GM21526 (cell line): ENCODE results near the gene LIPK.
"Not testable (repeated sequence)": the region's sequence is repeated elsewhere in the genome, so short reads cannot be mapped to it uniquely, and the experiment has no call there.

ENCODE experiments used
- ATAC-seq: cut with Tn5 transposase; IDR thresholded peaks from one replicate; pipeline ENCODE4 v1.9.1; 2021; ENCODE audit warnings: moderate library complexity; ENCODE audit not compliant: unreplicated experiment, low FRiP score

Gene LIPK

DNA sequence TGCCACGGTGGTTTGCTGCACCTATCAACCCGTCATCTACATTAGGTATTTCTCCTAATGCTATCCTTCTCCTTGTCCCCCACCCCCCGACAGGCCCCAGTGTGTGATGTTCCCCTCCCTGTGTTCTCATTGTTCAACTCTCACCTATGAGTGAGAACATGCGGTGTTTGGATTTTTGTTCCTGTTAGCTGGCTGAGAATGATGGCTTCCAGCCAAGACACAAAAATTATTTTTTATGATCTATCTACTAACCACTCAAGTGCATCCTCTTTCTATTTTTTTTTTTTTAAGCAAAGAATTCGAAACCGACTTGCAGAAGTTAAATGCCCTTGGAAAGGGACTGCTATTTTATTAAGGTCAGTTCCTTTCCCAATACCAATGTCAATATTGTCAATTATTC lies 3.3 kb downstream of the LIPK start:
- ATAC-seq = not testable (repeated sequence)

DNA sequence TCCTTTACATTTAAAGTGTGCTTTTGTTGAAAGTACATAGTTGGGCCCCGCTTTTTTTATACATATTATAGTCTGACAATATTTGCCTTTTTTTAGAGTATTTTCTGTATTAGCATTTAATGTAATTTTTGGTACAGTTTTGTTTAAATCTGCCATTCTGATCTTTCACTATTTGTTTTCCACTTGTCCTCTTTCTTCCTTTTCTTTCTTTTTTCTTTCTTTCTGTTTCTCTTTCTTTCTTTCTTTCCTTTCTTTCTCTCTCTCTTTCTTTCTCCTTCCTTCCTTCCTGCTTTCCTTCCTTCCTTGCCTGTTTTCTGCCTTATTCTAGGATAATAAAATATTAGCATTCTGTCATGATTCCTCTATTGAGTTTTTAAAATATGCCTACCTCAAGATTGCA lies 9.5 kb downstream of the LIPK start:
- ATAC-seq = no peak

DNA sequence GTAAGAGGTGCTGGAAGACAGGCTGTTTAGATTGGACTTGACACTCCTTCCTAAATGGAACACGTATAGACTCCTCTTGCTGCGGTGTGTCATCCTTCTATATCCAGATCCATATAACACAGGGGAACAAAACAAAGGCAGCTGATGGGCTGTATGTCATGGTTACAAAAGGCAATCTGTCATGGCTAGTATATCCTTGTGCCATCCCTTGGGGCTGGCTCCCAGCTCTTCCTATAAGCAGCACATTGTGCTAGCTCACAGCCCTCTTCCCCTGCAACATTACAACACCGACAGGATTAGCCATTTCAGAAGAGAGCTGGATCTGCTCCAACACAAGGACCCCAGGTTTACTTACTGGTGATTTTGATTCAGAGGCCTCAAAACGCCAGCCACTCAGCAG lies 15.3 kb downstream of the LIPK start:
- no peak for ATAC-seq

DNA sequence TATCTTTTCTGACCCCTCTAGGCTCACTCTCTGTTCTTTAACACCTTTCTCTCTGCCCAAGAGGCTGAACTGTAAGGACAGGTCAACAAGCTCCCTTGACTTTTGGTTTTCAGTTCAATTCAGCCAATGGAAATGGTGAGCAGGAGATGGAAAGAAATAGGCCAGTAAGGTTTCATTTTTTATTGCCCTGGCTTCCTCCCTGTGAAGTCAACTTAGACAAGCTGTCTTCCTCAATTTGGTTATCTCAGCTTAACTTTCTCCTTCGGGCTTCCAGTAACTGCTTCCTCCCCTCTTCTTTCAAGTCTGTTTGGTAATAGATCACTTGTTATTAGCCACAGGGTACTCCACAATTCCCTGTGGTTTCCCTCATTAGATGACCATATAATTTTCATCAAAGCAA lies 19.7 kb downstream of the LIPK start:
- no peak for ATAC-seq

DNA sequence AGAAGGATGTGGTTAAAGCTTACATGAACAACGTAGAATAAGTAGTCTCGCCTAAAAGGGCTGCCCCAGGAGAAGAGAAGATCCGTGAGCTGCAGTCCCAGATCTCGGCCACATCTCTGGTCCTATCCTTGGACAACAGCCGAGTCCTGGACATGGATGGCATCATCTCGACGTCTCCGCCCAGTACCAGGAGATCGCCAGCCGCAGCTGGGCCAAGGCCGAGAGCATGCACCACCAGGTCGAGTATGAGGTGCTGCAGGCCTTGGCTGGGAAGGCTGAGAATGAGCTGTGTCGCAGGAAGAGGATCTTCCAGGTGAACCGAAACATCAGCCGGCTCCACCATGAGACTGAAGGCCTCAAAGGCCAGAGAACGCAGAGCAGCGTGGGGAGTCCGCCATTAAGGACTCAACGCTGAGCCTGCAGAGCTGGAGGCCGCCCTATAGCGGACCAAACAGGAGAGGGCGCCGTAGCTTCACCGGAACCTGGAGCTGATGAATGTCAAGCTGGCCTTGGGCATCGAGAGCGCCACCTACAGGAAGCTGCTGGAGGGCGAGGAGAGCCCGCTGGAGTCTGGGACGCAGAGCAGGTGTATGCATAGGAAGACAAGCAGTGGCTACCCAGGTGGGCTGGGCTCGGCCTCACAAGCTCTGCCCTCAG lies 22.2 kb downstream of the LIPK start:
- no peak for ATAC-seq

DNA sequence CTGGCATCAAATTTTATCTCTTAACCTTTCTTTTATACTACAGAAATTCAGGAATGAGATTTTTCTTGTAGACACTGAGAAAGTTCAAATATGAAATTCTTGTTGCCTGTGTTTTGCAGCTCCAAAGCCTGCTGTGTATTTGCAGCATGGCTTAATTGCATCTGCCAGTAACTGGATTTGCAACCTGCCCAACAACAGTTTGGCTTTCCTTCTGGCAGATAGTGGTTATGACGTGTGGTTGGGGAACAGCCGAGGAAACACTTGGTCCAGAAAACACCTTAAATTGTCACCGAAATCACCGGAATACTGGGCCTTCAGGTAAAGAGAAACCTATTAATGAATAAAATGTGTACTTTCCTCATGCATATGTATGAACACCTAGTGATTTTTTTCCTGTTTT lies 24.8 kb downstream of the LIPK start:
- ATAC-seq = no peak

DNA sequence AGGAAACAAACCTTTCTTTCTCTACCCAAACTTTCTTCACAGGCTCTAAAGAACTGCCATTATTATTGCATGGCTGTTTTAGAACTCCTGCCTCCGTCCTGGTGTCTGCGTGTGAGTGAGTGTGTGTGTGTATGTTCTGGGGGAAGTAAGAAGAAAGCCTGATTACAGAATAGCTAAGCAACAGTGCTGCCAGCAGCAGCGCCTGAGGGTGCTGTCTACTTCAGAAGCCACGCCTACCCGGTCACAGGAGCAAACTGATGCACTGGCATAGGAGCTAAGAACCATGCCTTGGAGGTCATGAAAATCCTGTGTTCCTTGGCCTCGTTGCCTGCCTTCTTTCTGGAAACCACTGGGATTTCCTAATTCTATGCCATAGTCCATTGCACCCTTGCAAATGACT lies 25.2 kb downstream of the LIPK start:
- ATAC-seq = no peak

DNA sequence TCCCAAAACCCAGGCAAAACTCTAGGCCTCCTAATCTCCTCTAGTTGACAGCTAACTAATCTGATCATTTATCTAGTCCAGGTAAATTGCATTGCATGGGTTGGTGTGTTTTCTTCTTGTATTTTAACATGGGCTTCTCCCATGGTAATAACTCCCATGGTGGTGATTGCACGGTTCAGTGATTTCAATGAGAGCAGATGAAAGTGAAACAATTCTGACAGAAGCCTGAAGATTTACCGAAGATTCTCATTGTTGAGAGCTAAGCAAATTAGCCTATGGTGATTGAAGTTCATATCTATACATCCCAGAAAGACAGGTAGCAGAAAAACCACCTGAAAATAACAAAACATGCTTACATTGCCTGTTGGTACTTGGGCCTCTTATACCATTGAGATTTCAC lies 27.2 kb downstream of the LIPK start:
- no peak for ATAC-seq

DNA sequence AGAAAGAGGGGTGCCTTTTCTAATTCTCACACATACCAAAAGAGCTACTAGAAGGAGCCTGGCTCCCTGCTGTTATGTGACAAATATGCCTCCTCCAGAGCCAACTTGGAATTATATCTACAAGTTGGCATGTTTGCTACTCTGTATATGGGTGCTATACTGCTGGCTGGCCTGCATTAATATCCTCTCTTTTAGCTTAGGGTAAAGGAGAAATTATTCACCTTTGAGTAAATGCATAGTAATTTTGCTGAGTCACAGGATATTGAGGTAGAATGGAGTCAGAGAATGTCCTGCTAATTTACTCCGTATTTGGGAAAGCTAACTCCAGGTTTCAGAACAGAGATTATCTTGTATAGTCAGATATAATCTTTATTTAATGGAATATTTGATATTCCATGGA lies 29.6 kb downstream of the LIPK start:
- ATAC-seq = no peak

DNA sequence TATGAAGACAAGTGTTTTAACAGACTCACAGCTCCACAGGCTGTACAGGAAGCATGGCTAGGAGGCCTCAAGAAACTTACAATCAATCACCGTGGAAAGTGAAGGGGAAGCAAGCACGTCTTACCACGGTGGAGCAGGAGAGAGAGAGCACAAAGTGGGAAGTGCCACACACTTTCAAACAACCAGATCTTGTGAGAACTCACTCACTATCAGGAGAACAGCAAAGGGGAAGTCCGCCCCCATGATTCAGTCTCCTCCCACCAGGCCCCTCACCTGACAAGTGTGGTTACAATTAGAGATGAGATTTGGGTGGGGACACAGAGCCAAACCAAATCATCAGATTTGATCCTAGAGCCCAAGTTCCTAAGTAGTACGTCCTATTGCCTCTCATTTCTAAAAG lies 35.9 kb downstream of the LIPK start:
- not testable (repeated sequence) for ATAC-seq

DNA sequence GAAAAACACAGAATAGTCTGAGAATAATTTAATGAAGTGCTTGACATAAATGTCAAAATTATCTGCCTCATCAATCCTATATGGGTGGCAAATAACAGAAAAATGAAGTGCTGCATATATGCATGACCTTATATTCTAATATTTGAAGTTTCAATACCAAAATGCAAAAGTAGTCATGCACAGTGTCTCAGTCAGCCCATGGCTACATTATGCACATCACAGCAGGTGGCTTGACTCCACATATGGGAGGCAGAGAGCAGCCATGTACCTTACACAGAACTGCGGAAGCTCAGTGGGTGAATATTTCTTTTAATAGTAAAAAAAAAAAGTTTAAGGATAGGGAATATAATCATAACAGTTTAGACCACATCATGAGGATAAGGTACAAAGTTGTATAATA lies 36.4 kb downstream of the LIPK start:
- ATAC-seq = no peak

DNA sequence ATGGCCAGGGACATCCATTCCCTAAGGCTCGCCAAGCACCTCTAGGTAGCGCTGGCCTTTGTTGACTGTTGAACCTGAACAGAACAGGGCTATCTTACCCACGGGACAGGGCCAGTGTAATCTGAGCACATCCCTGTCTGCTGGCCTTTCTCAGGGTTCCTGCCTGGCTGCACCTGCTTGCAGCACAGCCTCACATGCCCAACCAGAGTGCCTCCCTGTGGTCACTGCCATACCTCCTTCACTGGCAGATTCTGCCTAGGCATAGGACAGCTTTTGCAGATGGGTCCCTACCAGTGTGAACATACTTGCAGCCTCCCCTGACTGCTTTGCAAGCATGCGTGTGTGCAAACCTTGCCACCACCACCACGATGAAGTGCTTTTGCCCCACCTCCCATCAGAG lies 38.0 kb downstream of the LIPK start:
- no peak for ATAC-seq

DNA sequence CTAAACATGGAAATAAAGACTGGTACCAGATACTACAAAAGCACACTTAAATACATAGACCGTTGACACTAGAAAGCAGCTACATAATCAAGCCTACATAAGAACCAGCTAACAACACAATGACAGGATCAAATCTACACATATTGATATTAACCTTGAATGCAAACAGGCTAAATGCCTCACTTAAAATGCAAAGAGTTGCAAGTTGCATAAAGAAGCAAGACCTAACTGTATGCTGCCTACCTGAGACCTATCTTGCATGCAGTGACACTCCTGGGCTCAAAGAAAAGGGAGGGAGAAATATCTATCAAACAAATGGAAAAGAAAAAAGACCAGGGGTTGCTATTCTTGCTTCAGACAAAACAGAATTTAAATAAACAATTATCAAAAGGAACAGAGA lies 39.6 kb downstream of the LIPK start:
- ATAC-seq = no peak

DNA sequence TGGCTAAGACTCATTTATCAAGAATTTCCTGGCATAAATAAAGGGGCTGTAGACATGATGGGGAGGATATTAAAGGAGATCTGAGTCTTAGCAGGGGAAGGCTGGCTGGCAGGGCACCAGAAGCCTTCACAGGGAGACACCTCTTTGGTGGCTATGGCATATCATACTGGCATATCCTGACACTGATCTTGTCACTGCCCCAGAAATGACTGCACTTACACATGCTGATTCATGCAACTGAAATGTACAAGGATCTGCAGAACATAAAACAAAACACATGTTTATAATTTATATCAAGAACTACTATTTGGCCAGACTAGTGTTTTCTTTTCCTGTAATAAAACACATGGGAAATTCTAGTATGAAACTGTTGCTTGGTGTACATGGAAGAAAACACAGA lies 48.2 kb downstream of the LIPK start:
- no peak for ATAC-seq

DNA sequence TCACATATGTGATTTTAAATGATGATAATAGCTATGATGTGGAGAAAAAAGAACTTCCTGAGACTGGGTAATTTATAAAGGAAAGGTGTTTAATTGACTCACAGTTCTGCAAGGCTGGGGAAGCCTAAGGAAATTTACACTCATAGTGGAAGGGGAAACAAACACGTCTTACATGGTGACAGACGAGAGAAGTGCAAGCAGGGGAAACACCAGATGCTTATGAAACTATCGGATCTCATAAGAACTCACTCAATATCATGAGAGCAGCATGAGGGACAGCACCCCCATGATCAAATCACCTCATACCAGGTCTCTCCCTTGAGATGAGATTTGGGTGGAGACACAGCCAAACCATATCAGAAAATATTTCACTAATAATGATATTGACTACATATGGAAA lies 49.7 kb downstream of the LIPK start:
- no peak for ATAC-seq

DNA sequence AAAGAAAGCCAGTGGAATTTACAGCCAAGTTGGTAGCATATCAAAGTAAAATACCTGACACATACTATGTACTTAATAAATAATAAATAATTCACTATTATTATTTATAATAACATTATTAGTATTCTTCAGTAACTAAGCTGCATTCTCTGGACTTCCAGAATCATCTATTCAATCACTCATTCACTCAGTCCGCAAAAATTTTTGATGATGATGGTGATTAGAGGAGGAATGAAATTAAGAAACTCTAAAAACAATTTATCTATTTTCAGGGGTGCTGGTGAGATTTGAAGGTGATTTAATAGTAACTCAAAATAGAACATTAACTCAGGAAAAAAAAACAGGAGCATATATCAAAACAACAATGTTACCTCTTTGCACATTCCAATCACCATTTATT lies 50.6 kb downstream of the LIPK start:
- ATAC-seq = no peak

DNA sequence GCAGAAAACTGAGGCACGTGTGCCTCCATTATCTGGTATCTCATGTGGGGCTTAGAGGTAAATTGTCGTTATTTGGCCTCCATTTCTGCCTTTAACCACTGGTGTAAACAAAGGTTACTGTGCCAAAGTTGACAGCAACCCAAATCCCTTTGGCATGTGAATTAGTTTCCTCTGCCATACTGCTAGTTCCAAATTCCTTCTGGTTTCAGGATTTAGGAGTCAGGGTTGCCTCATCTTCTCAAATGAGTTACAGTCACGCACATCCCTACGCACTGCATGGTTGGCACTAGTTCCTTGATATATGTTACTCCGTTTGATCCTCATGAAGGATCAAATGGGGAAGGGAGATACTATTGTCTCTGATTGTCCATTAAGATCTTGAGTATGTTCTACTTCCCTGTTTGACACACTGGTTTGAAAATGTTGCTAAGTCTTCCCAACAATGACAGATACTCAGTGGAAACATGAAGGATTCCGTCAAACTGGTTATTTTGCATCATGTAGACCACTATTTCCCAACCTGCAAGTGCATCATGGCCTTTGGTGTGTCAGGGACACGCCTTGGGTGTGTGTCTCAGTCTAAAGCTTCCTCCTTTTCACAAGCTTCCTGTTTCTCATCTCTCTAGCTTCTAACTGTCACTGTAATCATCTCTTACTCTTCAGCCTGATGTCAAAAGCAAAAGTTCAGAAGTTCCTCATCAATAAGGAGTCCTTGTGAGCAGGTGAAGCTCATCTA lies 53.5 kb downstream of the LIPK start, which contains the start of gene LIPN:
Gene LIPN, plus strand, starts transcription at position 655 of the 736 bp plus-strand sequence. CDS start 1,386 bp downstream, outside the sequence.
- no peak for ATAC-seq

DNA sequence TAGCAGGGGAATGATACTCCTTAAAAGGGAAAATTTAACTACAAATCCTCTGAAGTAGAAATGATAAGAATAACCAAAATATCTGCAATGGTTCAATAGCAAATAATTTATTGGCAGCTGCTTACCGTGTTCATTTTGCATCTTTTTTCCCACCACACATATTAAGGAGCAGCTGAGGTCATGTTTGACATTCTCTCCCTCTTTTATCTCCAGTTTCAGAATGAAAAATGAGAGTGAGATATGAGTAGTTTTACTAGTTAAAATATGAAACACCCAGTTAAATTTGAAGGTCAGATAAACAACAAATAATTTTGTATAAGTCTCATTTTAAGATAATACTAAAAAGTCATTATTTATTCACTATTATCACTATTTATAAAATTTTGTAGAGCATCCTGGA lies 56.9 kb downstream of the LIPK start:
- ATAC-seq = no peak

DNA sequence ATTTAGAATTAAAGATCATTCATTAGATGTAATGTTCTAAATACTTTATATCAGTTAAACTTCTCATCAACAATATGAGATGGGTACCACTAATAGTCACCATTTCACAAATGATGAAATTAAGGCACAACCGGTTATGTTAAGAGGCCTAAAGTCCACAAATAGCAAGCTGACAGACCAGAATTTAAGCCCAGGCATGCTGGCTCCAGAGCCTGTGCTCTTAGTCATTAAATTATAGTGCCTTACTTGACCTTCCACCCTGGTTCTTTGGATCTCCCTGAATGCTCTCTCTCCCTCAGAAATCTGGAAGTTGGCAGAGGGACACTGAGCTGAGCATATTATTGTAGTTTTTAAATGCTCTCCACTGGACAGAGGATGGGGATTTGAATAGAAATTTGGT lies 57.4 kb downstream of the LIPK start:
- ATAC-seq = no peak

DNA sequence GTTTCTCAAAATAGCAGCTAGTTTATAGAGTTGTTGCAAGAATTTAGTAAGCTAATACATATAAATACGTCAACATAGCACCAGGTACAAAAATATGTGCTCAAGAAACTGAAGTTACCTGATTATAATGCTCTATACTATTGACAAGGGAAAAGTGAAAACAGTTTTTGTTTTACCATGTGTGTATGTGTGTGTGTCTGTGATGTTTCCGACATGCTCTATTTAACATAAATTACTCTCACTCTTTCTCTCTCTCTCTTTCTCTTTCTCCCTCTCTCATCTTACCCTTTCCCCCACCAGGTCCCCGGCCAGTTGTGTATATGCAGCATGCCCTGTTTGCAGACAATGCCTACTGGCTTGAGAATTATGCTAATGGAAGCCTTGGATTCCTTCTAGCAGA lies 58.1 kb downstream of the LIPK start:
- ATAC-seq = no peak

DNA sequence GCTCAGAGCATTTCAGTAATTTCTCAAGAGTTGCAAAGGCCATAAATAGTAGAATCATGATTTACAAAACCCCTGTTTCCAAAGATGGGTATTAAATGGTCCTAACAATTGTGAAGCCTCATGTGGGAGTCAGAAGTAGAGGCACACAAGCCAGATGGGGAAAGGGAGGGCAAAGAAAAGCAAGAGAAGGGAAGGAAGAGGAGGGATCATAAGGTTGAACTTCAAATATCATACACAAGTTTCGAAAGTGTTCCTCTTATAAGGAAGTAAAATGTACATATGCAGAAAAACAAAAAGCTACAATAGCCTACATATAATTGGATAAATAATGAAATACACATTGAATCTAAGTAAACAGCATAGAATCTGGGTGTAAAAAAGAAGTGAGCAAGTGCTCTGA lies 59.8 kb downstream of the LIPK start:
- no peak for ATAC-seq

DNA sequence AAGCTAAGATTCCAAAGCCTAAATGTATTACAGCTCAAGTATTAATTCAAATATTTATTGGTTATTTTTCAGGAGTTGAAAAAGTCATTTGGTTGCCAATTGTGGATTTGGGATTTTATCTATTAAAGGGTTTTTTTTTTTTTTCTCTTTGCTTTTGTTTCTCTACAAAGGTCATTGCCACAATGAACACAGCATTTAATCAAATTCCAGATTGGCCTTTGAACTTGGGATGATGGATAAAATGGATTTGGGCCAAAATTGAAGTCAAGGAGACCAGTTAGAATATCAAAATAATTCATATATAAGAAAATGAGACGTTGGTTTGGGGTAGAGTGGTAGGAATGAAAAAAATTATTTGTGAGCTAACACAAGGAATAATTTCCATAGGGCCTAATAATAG lies 63.3 kb downstream of the LIPK start:
- no peak for ATAC-seq
